A204.1 (cell line): ENCODE results near the gene ZCCHC13.
A peak's percentile ranks its signal among the peaks of the same experiment; 100 is the strongest.
"Not testable (repeated sequence)": the region's sequence is repeated elsewhere in the genome, so short reads cannot be mapped to it uniquely, and the experiment has no call there.

Source experiments
- FAIRE-seq: peaks from 2 replicates; lab custom pipeline; 2012; peaks lifted over from hg19 to GRCh38; lab: Jason Lieb, UNC

ZCCHC13 gene

GRCh38 chrX:74324131-74324530 lies 20.2 kb downstream of the ZCCHC13 start:
- FAIRE-seq: no peak

GRCh38 chrX:74325130-74326059 lies 21.4 kb downstream of the ZCCHC13 start:
- FAIRE-seq: no peak

DNA sequence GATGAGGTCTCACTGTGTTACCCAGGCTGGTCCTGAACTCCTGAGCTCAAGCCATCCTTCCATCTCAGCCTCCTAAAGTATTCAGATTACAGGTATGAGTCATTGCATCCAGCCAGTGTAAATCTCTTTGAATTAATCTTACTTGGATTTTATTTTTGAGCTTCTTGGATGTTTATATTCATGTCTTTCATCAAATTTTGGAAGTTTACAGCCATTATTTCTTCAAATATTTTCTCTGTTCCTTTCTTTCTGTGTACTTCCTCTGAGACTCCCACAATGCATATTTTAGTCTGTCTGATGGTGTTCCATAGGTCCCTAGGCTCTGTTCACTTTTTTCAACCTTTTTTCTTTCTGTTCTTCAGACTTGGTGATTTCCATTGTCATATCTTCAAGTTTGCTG lies 34.9 kb downstream of the ZCCHC13 start:
- no peak for FAIRE-seq

DNA sequence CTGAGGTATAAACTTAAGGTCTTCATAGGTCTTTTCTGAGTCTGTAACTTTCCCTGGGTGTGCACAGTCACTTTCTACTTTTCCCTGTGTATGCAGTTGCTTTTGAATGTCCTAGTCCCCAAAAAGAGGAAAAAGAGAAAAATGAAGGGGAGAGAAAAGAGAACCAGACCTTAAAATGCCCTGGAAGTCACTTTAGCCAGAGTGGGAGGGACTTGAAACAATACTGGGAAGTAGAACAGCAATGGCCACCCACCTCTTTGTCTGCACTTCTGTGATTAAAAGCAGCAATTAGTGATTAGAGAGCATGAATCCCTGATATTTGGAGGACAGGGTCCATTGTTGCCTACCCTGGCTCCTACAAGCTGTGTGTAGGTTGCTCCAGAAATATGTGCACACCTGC lies 36.1 kb downstream of the ZCCHC13 start:
- no peak for FAIRE-seq

DNA sequence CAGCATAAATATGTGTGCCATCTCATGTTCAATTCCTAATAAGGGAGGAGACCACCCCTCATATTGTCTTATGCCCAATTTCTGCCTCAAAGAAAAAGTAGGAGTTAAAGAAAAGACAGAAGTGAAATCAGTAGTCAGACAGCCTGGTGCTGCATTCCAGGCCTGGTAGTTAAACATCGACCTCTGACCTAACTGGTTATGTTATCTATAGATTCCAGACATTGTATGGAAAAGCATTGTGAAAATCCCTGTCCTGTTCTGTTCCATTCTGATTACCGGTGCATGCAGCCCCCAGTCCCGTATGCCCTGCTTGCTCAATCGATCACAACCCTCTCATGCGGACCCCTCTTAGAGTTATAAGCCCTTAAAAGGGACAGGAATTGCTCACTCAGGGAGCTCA lies 38.2 kb downstream of the ZCCHC13 start:
- not testable (repeated sequence) for FAIRE-seq

DNA sequence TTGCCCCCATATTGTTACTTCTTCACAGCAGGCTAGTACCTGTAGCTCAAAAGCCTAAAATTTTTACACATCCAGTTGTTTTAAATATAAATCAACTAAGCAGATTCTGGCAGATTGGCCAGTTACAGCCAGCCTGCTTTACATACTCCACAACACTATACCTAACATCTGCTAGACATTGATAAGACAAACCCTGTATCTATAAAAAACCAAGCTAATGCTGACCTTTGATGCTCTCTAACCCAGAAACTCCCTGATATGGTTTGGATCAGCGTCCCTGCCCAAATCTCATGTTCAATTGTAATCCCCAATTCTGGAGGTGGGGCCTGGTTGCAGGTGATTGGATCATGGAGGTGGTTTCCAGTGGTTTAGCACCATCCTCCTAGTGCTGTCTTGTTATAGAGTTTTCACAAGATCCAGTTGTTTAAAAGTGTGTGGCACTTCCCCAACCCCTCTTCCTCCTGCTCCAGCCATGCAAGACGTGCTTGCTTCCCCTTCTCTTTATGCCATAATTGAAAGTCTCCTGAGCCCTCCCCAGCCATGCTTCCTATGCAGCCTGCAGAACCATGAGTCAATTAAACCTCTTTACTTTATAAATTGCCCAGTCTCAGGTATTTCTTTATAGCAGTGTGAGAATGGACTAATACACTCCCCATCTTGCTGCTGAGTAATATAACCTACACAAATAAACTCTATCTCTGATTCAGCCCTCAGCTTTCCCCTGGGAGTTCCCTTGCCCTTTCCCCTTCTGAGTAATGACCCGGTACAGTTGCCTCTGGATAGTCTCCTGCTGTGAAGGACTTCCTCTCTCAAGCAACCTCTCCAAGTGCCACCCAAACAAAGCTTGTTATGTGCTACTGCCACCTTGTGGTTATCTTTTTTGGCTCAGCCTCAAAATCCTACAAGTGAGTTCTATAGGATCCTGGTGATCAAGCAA lies 39.6 kb downstream of the ZCCHC13 start:
- peak; percentile 37 for FAIRE-seq

- no peak for FAIRE-seq
These were observed 40.3 kb downstream of the ZCCHC13 start for GRCh38 chrX:74344280-74344622.

GRCh38 chrX:74346088-74346487 lies 42.1 kb downstream of the ZCCHC13 start:
- no peak for FAIRE-seq

- no peak for FAIRE-seq
These were observed 45.4 kb downstream of the ZCCHC13 start for GRCh38 chrX:74349387-74349786.

DNA sequence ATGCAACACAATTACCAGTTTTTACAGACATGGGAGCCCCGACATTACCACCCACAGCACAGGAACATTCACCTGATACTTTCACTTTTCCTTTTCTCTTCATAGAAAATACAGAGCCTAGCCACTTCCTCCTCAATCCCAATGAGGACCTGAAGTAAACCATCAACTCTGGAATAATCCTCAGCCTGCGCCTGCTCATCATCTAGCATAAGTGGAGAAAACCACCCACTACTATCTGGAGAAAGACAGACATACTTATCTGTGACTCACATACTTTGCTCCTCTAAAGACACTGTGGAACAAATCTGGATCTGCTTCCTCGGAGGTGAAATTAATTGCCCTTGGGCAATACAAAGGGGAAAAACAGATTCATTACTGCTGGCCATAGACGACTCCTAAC lies 47.8 kb downstream of the ZCCHC13 start:
- no peak for FAIRE-seq

GRCh38 chrX:74353984-74354383 lies 50.0 kb downstream of the ZCCHC13 start:
- FAIRE-seq: no peak
